Suprapubic skin (tissue), 4 donors: ENCODE measurements around the gene CCL24. TPM values are rescaled to one million over a fixed set of nuclear protein-coding genes. Genes with fewer than 3 reads are reported as not detected.
"Not testable (repeated sequence)": the region's sequence is repeated elsewhere in the genome, so short reads cannot be mapped to it uniquely, and the experiment has no call there.

Experiments used
- DNase-seq, 2 donors: peaks; one replicate each; pipeline ENCODE4 v3.0.0-alpha.2; 2019; ENCODE audit warnings: low spot score in 2 of 2
- H3K27ac ChIP-seq: fragments of 200-600 bp; sonication (generic); one replicate; pipeline ENCODE4 v1.5.1; 2019
- H3K27me3 ChIP-seq: fragments of 200-600 bp; sonication (generic); one replicate; pipeline ENCODE4 v1.5.1; 2019
- H3K36me3 ChIP-seq: fragments of 200-600 bp; sonication (generic); one replicate; pipeline ENCODE4 v1.5.1; 2019
- H3K4me1 ChIP-seq: fragments of 200-600 bp; sonication (generic); one replicate; pipeline ENCODE4 v1.5.1; 2019
- H3K4me3 ChIP-seq: fragments of 200-600 bp; sonication (generic); one replicate; pipeline ENCODE4 v1.5.1; 2019; ENCODE audit warnings: mild to moderate bottlenecking
- H3K9me3 ChIP-seq: fragments of 200-600 bp; sonication (generic); one replicate; pipeline ENCODE4 v1.5.1; 2019
- CTCF ChIP-seq, 2 donors: fragments of 200-600 bp in 1 of 2; fragments of 450-650 bp in 1 of 2; sonication (generic) in 1 of 2; IDR thresholded peaks; one replicate each; pipeline ENCODE4 v1.5.1; 2016 to 2019; ENCODE audit warnings: antibody characterized with exemption in 2 of 2, mild to moderate bottlenecking in 1 of 2, moderate library complexity in 1 of 2
- EP300 ChIP-seq: sonication (generic); formaldehyde crosslinking; IDR thresholded peaks from one replicate; pipeline ENCODE4 v1.6.1; 2017; ENCODE audit warnings: antibody characterized with exemption
- POLR2A ChIP-seq, 2 donors: fragments of 450-650 bp; IDR thresholded peaks; one replicate each; pipeline ENCODE4 v1.6.1; 2017; ENCODE audit warnings: antibody characterized with exemption in 2 of 2, mild to moderate bottlenecking in 2 of 2, moderate library complexity in 2 of 2
- POLR2AphosphoS5 ChIP-seq, 3 donors: sonication (generic); formaldehyde crosslinking; IDR thresholded peaks; one replicate each; pipeline ENCODE4 v1.6.1; 2017; ENCODE audit warnings: antibody characterized with exemption in 3 of 3
- WGBS: methylation state at CpG from one replicate; pipeline ENCODE4 v1.1.5; 2018; 5-methylcytosine and 5-hydroxymethylcytosine counted together
- total RNA-seq, 4 donors: library from RNA; depleted of rRNA; stranded (reverse); fragments of >200 nt; gene quantifications; one replicate each; pipeline ENCODE4 v1.1.0, GENCODE V29; 2016

The CCL24 gene
- total RNA-seq, 4 donors from 2014 or later = 2.6 to 2.7 TPM; not detected in 2

DNA sequence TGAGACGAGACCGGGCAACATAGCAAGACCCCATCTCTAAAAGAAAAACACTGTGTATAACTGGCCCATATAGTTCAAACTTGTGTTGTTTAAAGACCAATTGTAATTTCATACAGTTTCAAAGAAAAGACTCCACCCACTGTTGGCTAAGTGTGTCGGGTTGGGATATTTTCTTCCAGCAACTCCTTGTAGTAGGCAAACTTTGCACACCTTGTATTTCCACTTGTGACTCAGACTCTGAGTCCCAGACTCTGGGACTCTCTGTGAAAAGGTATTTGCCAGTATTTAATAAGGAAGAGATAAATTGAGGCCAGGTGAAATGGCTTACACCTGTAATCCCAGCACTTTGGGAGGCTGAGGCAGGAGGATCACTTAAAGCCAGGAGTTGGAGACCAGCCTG is 36.0 kb upstream of the CCL24 start:
- 68% methylated on average over 3 of the region's 3 CpGs for whole genome bisulfite sequencing
- DNase-seq = no peak

GRCh38 chr7:75847707-75848106 is 34.1 kb upstream of the CCL24 start:
- WGBS = 75% methylated on average over 7 of the region's 7 CpGs
- Histone ChIP-seq H3K4me3 (no peak overlapping the region), H3K9me3 (no peaks in the 10 kb centered on the region), H3K27ac (no peak overlapping the region), H3K4me1 (peaks cover 10% of the 10 kb centered on the region), H3K36me3 (no peaks in the 10 kb centered on the region), H3K27me3 (no peaks in the 10 kb centered on the region)
- no peak for DNase-seq
- TF ChIP-seq POLR2A (IDR thresholded peaks at IDR 0.05) (no peak), EP300 (no peak)

More for the DNA sequence above, 36.0 kb upstream of the CCL24 start:
- H3K36me3 ChIP-seq = no peaks in the 10 kb centered on the region
- no peak overlapping the region for H3K27ac ChIP-seq
- no peak for TF ChIP-seq CTCF (IDR thresholded peaks at IDR 0.05)
- TF ChIP-seq POLR2A (IDR thresholded peaks at IDR 0.05) = no peak
- no peak for TF ChIP-seq POLR2AphosphoS5 (IDR thresholded peaks at IDR 0.05)
- no peaks in the 10 kb centered on the region for H3K9me3 ChIP-seq
- H3K27me3 ChIP-seq = no peaks in the 10 kb centered on the region
- no peak overlapping the region for H3K4me3 ChIP-seq
- H3K4me1 ChIP-seq = no peaks in the 10 kb centered on the region

DNA sequence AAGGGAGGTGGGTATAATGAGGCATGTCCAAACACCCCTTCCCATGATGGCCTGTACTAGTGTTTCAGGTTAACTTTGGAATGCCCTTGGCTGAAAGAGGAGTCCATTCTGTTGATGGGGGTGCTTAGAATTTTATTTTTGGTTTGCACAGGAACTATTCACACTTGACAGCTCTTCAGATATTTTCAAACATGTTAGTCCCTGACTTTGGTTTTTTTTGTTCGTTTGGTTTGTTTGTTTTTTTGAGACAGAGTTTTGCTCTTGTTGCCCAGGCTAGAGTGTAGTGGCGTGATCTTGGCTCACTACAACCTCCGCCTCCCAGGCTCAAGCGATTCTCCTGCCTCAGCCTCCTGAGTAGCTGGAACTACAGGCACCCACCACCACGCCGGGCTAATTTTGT is 31.5 kb upstream of the CCL24 start:
- not testable (repeated sequence) for H3K36me3 ChIP-seq, H3K27ac ChIP-seq, H3K27me3 ChIP-seq, H3K4me3 ChIP-seq, H3K9me3 ChIP-seq, DNase-seq
- WGBS = 92% methylated on average over 6 of the region's 6 CpGs
- H3K4me1 ChIP-seq = peaks cover 15% of the 10 kb centered on the region

DNA sequence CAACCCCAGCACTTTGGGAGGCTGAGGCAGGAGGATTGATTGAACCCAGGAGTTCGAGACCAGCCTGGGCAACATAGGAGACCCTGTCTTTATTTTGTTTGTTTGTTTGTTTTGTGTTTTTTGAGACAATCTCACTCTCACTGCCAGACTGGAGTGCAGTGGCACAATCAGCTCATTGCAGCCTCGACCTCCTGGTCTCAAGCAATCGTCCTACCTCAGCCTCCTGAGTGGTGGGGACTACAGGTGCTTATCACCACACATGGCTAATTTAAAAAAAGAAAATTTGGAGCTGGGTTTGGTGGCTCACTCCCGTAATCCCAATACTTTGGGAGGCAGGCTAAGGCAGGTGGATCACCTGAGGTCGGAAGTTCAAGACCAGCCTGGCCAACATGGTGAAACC is 30.6 kb upstream of the CCL24 start:
- Histone ChIP-seq H3K4me1 (peaks cover 15% of the 10 kb centered on the region), H3K27ac (no peak overlapping the region), H3K4me3 (no peak overlapping the region), H3K36me3 (no peaks in the 10 kb centered on the region), H3K9me3 (no peaks in the 10 kb centered on the region), H3K27me3 (no peaks in the 10 kb centered on the region)
- no peak for DNase-seq
- TF ChIP-seq POLR2A (IDR thresholded peaks at IDR 0.05) (no peak), POLR2AphosphoS5 (IDR thresholded peaks at IDR 0.05) (no peak), CTCF (IDR thresholded peaks at IDR 0.05) (no peak), EP300 (no peak)
- 91% methylated on average over 5 of the region's 5 CpGs for WGBS

- Histone ChIP-seq H3K27me3 (no peaks in the 10 kb centered on the region), H3K27ac (no peak overlapping the region), H3K4me3 (no peak overlapping the region), H3K4me1 (peaks cover 15% of the 10 kb centered on the region), H3K9me3 (no peaks in the 10 kb centered on the region), H3K36me3 (no peaks in the 10 kb centered on the region)
- DNase-seq = no peak
- 90% methylated on average over 9 of the region's 9 CpGs for WGBS
- TF ChIP-seq CTCF (IDR thresholded peaks at IDR 0.05) (no peak), EP300 (no peak), POLR2A (IDR thresholded peaks at IDR 0.05) (no peak), POLR2AphosphoS5 (IDR thresholded peaks at IDR 0.05) (no peak)
These were observed 30.1 kb upstream of the CCL24 start for GRCh38 chr7:75843613-75844116.

- H3K27ac ChIP-seq = peak overlapping the region; percentile 23
- no peak for DNase-seq
- no peaks in the 10 kb centered on the region for H3K27me3 ChIP-seq
- peaks cover 15% of the 10 kb centered on the region for H3K4me1 ChIP-seq
- WGBS = 39% methylated on average over 8 of the region's 8 CpGs
- H3K36me3 ChIP-seq = no peaks in the 10 kb centered on the region
- no peak for TF ChIP-seq POLR2AphosphoS5 (IDR thresholded peaks at IDR 0.05)
- TF ChIP-seq POLR2A (IDR thresholded peaks at IDR 0.05) = no peak
- no peak for TF ChIP-seq CTCF (IDR thresholded peaks at IDR 0.05)
- H3K9me3 ChIP-seq = no peaks in the 10 kb centered on the region
- H3K4me3 ChIP-seq = no peak overlapping the region
These were observed 29.3 kb upstream of the CCL24 start for GRCh38 chr7:75842836-75843446.
